Kidney (tissue), 14 donors: ENCODE results near the gene FBXO42. TPM values are rescaled to one million over a fixed set of nuclear protein-coding genes. Genes with fewer than 3 reads are reported as not detected.
"Not testable (repeated sequence)": the region's sequence is repeated elsewhere in the genome, so short reads cannot be mapped to it uniquely, and the experiment has no call there.

Experiments
- DNase-seq, 5 donors: peaks; one replicate each; pipeline ENCODE4 v3.0.0-alpha.2; 2013 to 2020
- FAIRE-seq: peaks from 2 replicates; lab custom pipeline; 2012; peaks lifted over from hg19 to GRCh38; lab: Jason Lieb, UNC
- H3K27ac ChIP-seq, 2 donors: one replicate each; pipeline ENCODE4 v1.7.0; 2013; ENCODE audit warnings: low read depth in 2 of 2, low read length in 2 of 2, inconsistent platforms in 1 of 2
- H3K27me3 ChIP-seq: one replicate; pipeline ENCODE4 v1.7.1; 2013; ENCODE audit warnings: low read length, inconsistent platforms; ENCODE audit not compliant: control insufficient read depth, insufficient read depth
- H3K36me3 ChIP-seq, 3 donors: one replicate each; pipeline versions ENCODE4 v1.7.0 to v1.7.1; 2013; ENCODE audit warnings: low read length in 3 of 3, control low read depth in 1 of 3, inconsistent platforms in 1 of 3; ENCODE audit not compliant: insufficient read depth in 3 of 3, control insufficient read depth in 2 of 3
- H3K4me1 ChIP-seq, 3 donors: one replicate each; pipeline versions ENCODE4 v1.7.0 to v1.7.1; 2013; ENCODE audit warnings: low read length in 3 of 3, inconsistent platforms in 1 of 3, low read depth in 1 of 3; ENCODE audit not compliant: control insufficient read depth in 2 of 3, insufficient read depth in 2 of 3
- H3K4me3 ChIP-seq, 3 donors: one replicate each; pipeline versions ENCODE4 v1.7.0 to v1.8.1; 2013; ENCODE audit warnings: low read length in 3 of 3, control low read depth in 1 of 3, inconsistent platforms in 1 of 3
- H3K9ac ChIP-seq, 3 donors: one replicate each; pipeline versions ENCODE4 v1.7.0 to v1.7.1; 2013; ENCODE audit warnings: low read length in 3 of 3, control low read depth in 1 of 3, inconsistent platforms in 1 of 3
- H3K9me3 ChIP-seq, 3 donors: one replicate each; pipeline versions ENCODE4 v1.7.0 to v1.7.1; 2013; ENCODE audit warnings: low read length in 3 of 3, control low read depth in 1 of 3, inconsistent platforms in 1 of 3; ENCODE audit not compliant: control insufficient read depth in 2 of 3, insufficient read depth in 1 of 3
- intact Hi-C: fragments of 100-400 bp; cut with DNase I; formaldehyde crosslinking; loops from one replicate; pipeline ENCODE4 v1.11.1; 2022
- polyA plus RNA-seq: library from polyadenylated mRNA; stranded (reverse); fragments of 350-450 nt; fragmentation: Illumina TruSeq; extraction: RNeasy Lipid Tissue Mini Kit (QIAGEN cat#74804); gene quantifications from one replicate; pipeline ENCODE4 v1.2.3, GENCODE V29; 2014; ENCODE audit warnings: low read depth, low replicate concordance; ENCODE audit not compliant: insufficient read depth
- total RNA-seq: library from RNA; stranded (reverse); fragmentation: NEBNext Ultra II Directional; extraction: Animal tissue kit (Norgen Biotek cat#: 25700); gene quantifications from one replicate; pipeline ENCODE4 v1.2.1, GENCODE V29; 2021
- TF ChIP-seq, protein P1 (sequence below): IDR thresholded peaks from 3 replicates; pipeline ENCODE4 v1.5.1; 2012; ENCODE audit warnings: mild to moderate bottlenecking, moderate library complexity, borderline replicate concordance; ENCODE audit not compliant: insufficient read depth; ENCODE audit errors: extremely low read depth
- donor health status: control.
- donor health status: control.
- donor health status: control.
- donor health status: control.
- donor health status: control.
- donor health status: DM: yes; HTN: yes; CAD: no.
- donor health status: Normal renal cell carcinoma (clear cell type).

Gene FBXO42
- total and polyA plus RNA-seq, 2 donors from 2014 or later, result 14.1 to 22.1 TPM

DNA sequence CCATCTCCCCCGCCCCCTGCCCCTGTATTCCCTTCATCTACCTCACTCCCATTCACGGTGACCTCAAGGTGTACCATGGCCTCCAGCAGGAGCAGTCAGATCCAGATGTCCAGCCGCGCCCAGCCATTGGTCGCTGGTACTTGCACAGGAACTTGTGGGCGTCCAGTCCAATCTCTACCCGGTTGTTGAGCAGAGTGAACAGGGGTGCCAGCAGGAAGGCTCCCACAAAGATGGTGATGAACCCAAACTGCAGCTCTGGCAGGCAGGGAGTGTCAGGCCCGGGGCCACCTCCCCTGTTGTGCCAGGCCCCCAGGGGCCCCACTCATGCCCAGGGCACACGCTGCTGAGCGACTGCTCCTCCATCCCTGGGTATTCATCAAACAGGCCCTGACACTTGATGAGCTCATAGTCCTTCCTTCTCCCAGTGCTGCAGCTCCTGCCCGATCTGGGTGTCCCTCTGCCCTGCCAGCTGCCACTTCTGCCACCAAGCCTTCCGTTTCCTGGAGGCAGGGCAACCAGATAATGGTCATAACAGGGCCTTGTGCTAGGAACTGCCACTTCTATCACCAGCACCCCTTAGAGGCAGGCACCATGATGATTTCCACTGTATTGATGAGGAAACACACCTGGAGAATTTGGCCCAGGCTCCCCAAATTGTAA is 134.1 kb downstream of the FBXO42 start:
- Histone ChIP-seq H3K9ac (peak overlapping the region in 1 of 3 donors; percentile 46), H3K36me3 (no peaks in the 10 kb centered on the region), H3K27me3 (no peaks in the 10 kb centered on the region), H3K27ac (peak overlapping the region; percentile 34 to 48), H3K4me1 (peaks cover 0 to 9% (median 0%) of the 10 kb centered on the region in 3 donors), H3K4me3 (peak overlapping the region in 1 of 3 donors; percentile 51), H3K9me3 (no peaks in the 10 kb centered on the region)
- peak in 1 of 5 donors; percentile 80 for DNase-seq
- TF ChIP-seq, protein P1, sequence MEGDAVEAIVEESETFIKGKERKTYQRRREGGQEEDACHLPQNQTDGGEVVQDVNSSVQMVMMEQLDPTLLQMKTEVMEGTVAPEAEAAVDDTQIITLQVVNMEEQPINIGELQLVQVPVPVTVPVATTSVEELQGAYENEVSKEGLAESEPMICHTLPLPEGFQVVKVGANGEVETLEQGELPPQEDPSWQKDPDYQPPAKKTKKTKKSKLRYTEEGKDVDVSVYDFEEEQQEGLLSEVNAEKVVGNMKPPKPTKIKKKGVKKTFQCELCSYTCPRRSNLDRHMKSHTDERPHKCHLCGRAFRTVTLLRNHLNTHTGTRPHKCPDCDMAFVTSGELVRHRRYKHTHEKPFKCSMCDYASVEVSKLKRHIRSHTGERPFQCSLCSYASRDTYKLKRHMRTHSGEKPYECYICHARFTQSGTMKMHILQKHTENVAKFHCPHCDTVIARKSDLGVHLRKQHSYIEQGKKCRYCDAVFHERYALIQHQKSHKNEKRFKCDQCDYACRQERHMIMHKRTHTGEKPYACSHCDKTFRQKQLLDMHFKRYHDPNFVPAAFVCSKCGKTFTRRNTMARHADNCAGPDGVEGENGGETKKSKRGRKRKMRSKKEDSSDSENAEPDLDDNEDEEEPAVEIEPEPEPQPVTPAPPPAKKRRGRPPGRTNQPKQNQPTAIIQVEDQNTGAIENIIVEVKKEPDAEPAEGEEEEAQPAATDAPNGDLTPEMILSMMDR, result no peak
- FAIRE-seq, result no peak
- intact Hi-C loops, result no loop called here

DNA sequence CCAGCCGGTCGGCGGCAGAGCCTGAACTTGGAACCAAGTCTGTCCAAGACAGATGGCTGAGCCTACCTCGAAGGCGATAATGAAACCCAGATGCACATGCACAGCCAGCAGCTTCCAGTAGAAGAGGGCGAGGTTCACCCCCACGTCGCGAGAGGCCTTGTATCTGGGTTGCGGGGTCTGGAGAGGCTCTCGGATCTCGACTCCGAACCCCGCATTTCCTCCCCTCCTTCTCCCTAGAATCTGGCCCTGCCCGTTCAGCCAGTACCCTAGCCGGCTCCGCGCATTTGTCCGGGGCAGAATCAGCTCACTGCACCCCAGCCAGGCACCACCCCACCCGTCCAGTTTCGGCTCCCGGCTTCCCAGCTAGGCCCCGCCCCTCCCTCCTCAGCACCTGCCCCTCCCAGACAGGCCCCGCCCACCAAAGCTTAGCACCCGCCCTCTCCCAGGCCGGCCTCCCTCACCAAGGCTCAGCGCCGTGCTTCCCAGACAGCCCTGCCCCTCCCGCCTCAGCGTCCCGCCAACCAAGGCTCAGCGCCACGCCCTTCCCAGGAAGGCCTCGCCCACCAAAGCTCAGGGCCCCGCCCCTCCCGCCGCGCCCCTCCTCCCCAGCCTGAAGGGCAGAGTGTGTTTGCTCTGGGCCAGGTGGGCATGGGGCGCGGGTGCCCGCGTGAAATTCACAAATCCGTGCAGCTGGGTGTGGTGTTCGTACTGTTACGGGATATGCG is 135.1 kb downstream of the FBXO42 start:
- peaks cover 0 to 13% (median 0%) of the 10 kb centered on the region in 3 donors for H3K4me1 ChIP-seq
- DNase-seq, result peak; percentile 98 to 100 (median 98)
- TF ChIP-seq, protein P1, result no peak
- intact Hi-C loops, result no loop called here
- no peaks in the 10 kb centered on the region for H3K27me3 ChIP-seq
- peak overlapping the region; percentile 44 to 73 (median 71) for H3K4me3 ChIP-seq
- peak overlapping the region in 2 of 3 donors; percentile 59 to 61 for H3K9ac ChIP-seq
- H3K36me3 ChIP-seq, result no peaks in the 10 kb centered on the region
- no peak for FAIRE-seq
- no peaks in the 10 kb centered on the region for H3K9me3 ChIP-seq
- H3K27ac ChIP-seq, result peak overlapping the region; percentile 48 to 67

DNA sequence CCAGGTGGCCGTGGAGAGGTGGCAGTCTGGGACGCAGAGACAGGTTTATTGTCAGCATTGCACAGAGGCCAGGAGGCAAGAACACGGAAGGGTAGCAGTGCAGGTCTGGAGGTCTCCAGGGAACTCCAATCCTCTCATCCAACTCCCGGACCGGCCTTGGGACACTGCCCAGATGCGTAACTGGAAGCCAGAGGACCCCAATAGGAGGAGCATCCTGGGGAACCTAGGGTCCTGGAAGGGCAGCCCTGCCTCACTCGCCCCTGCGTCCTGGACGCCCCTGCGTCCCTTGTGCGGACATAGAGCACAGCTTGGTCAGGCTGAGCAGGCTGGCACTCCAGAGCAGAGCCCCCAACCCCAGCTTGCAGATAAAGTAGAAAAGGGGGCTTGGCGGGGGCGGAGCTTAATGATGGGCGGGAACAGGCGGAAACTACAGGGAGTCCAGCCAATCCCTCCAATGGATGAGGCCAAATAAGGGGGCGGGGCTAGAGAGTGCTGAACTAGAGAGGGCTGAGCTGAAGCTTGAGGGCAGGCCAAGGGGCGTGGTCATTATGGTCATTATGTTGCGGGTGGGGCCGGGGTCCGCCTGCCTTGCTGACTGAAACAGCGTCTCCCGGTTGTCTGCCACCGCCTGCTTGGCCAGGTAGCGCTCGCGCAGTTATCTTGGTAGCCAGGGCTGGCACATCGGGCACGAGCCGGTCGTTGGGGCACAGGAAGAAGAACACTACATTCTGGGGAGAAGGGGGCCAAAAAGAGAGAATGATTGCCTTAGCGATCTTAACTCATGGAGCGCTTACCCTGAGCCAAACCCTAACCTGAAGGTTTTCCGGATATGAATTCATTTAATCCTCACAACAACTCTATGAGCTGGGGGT is 136.2 kb downstream of the FBXO42 start:
- TF ChIP-seq, protein P1, result no peak
- Histone ChIP-seq H3K9ac (peak overlapping the region in 1 of 3 donors; percentile 61), H3K4me3 (peak overlapping the region; percentile 44 to 73 (median 71)), H3K27me3 (no peaks in the 10 kb centered on the region), H3K36me3 (no peaks in the 10 kb centered on the region), H3K27ac (no peak overlapping the region), H3K9me3 (no peaks in the 10 kb centered on the region), H3K4me1 (peaks cover 0 to 17% (median 0%) of the 10 kb centered on the region in 3 donors)
- no peak for FAIRE-seq
- intact Hi-C loops, result no loop called here
- peak; percentile 93 to 97 (median 95) for DNase-seq

DNA sequence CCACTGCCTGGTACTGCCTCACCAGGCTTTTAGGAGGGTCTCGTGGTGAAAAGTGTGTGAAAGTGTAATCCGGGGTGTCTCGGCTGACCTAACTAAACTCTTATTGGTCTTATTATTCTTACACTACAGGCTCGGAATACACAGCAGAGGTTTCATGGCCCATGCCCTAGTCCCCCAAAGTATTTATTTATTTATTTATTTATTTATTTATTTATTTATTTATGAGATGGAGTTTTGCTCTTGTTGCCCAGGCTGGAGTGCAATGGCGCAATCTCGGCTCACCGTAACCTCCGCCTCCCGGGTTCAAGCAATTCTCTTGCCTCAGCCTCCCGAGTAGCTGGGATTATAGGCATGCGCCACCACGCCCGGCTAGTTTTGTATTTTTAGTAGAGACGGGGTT is 137.0 kb downstream of the FBXO42 start:
- H3K27ac ChIP-seq, H3K4me3 ChIP-seq, H3K36me3 ChIP-seq, intact Hi-C loops, H3K9ac ChIP-seq, FAIRE-seq, H3K9me3 ChIP-seq, DNase-seq, H3K27me3 ChIP-seq: not testable (repeated sequence)
- peaks cover 0 to 17% (median 0%) of the 10 kb centered on the region in 3 donors for H3K4me1 ChIP-seq

DNA sequence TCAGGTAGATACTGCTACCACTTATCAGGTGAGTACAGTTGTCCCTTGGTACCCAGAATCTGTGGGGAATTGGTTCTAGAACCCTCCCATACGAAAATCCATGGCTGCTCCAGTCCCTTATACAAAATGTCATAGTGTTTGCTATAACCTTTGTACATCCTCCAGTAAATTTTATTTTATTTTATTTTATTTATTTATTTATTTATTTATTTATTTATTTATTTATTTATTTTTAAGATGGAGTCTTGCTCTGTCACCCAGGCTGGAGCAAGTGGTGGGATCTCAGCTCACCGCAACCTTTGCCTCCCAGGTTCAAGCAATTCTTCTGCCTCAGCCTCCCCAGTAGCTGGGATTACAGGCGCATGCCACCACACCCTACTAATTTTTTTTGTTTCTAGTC is 138.7 kb downstream of the FBXO42 start:
- H3K27ac ChIP-seq, H3K9ac ChIP-seq, H3K9me3 ChIP-seq, H3K4me3 ChIP-seq, intact Hi-C loops, DNase-seq, H3K27me3 ChIP-seq, H3K36me3 ChIP-seq, FAIRE-seq: not testable (repeated sequence)
- peaks cover 0 to 17% (median 0%) of the 10 kb centered on the region in 3 donors for H3K4me1 ChIP-seq
